PC-3 (cell line): Measurements from ENCODE around the gene MIPEP.

ENCODE experiments used
- CTCF ChIP-seq: fragments of 300-600 bp; sonication (generic); conservative IDR thresholded peaks from 2 replicates; pipeline ENCODE4 v1.5.1; 2017; ENCODE audit warnings: antibody characterized with exemption, low read depth, mild to moderate bottlenecking, low read length
- EZH2 ChIP-seq: fragments of 300-600 bp; sonication (generic); IDR thresholded peaks from one replicate; pipeline ENCODE4 v1.6.1; 2017; ENCODE audit warnings: antibody characterized with exemption, mild to moderate bottlenecking, low read length; ENCODE audit not compliant: unreplicated experiment

GRCh38 chr13:23817136-23817535 is 72.1 kb downstream of the MIPEP start:
- TF ChIP-seq CTCF = no peak
- TF ChIP-seq EZH2 = no peak
